GM12878 (cell line): Measurements from ENCODE around the gene PPP1R2B. TPM values are rescaled to one million over a fixed set of nuclear protein-coding genes. Genes with fewer than 3 reads are reported as not detected.

Experiments
- ATAC-seq: fragments of 200-7000 bp; cut with Tn5 transposase; 3 replicates; pipeline ENCODE4 v1.9.1; 2020; ENCODE audit warnings: mild to moderate bottlenecking, moderate library complexity
- BruUV-seq: library from RNA; stranded (reverse); fragments of 400-500 nt; replicated peaks from 2 replicates; lab custom pipeline; 2021; lab: Mats Ljungman, UMichigan
- CTCF ChIA-PET: fragments of 300-600 bp; sonication (Branson Sonifier 250); formaldehyde crosslinking; extraction: SDS; loops from one replicate; lab custom pipeline; 2021; ENCODE audit warnings: inconsistent platforms; lab: Yijun Ruan, JAX
- POLR2A ChIA-PET: fragments of 350-600 bp; formaldehyde crosslinking; extraction: SDS; loops from one replicate; lab custom pipeline; 2021; ENCODE audit warnings: inconsistent platforms; lab: Charles Lee
- RAD21 ChIA-PET: fragments of 300-600 bp; sonication (Branson Sonifier 250); formaldehyde crosslinking; loops from one replicate; lab custom pipeline; 2023; ENCODE audit warnings: antibody characterized with exemption; ENCODE audit not compliant: unreplicated experiment; lab: Charles Lee
- SMC1A ChIA-PET: fragments of 300-600 bp; sonication (Branson Sonifier 250); formaldehyde crosslinking; loops from one replicate; lab custom pipeline; 2023; ENCODE audit not compliant: unreplicated experiment, uncharacterized antibody; lab: Charles Lee
- DNase-seq: peaks from one replicate; pipeline ENCODE4 v3.0.0-alpha.2; 2011; ENCODE audit warnings: low read depth, low spot score
- FAIRE-seq: peaks from 3 replicates; lab custom pipeline; 2011; peaks lifted over from hg19 to GRCh38; lab: Jason Lieb, UNC
- H2AFZ ChIP-seq: 2 replicates; pipeline ENCODE4 v1.6.0; 2011; ENCODE audit warnings: low read depth, low read length, control low read depth; ENCODE audit not compliant: control insufficient read depth
- H3K27ac ChIP-seq: 2 replicates; pipeline ENCODE4 v1.5.1; 2011; ENCODE audit warnings: control low read depth; ENCODE audit not compliant: control insufficient read depth, insufficient read depth
- H3K27me3 ChIP-seq, 2 experiments: replicated peaks in 1 of 2; 2 replicates each; pipeline versions ENCODE4 v1.6.0 to v1.6.1; 2011; ENCODE audit warnings: low read length in 1 of 2; ENCODE audit not compliant: control insufficient read depth in 2 of 2, insufficient read depth in 2 of 2
- H3K36me3 ChIP-seq, 2 experiments: 2 replicates each; pipeline ENCODE4 v1.5.1; 2011; ENCODE audit warnings: low read length in 1 of 2; ENCODE audit not compliant: control insufficient read depth in 2 of 2, insufficient read depth in 2 of 2
- H3K4me1 ChIP-seq: 2 replicates; pipeline ENCODE4 v1.6.1; 2011; ENCODE audit warnings: mild to moderate bottlenecking, low read length, moderate library complexity, mixed read lengths; ENCODE audit not compliant: control insufficient read depth, insufficient read depth
- H3K4me2 ChIP-seq: 2 replicates; pipeline ENCODE4 v1.6.0; 2011; ENCODE audit warnings: control low read depth; ENCODE audit not compliant: control insufficient read depth, insufficient read depth
- H3K4me3 ChIP-seq: fragments of 200-600 bp; sonication (generic); 2 replicates; pipeline ENCODE4 v1.5.1; 2016
- H3K79me2 ChIP-seq: 2 replicates; pipeline ENCODE4 v1.6.0; 2011; ENCODE audit warnings: low read length; ENCODE audit not compliant: control insufficient read depth, insufficient read depth
- H3K9ac ChIP-seq: 2 replicates; pipeline ENCODE4 v1.8.0; 2011; ENCODE audit warnings: low read length, control low read depth, mixed read lengths; ENCODE audit not compliant: control insufficient read depth, insufficient read depth
- H3K9me3 ChIP-seq: replicated peaks from 3 replicates; pipeline ENCODE4 v1.5.1; 2011; ENCODE audit warnings: mild to moderate bottlenecking, low read length; ENCODE audit not compliant: control insufficient read depth, insufficient read depth
- H4K20me1 ChIP-seq: 2 replicates; pipeline ENCODE4 v1.6.0; 2011; ENCODE audit not compliant: control insufficient read depth, insufficient read depth
- CHD4 ChIP-seq: fragments of 200-600 bp; sonication (generic); IDR thresholded peaks from 2 replicates; pipeline ENCODE4 v1.6.1; 2016; ENCODE audit warnings: mild to moderate bottlenecking
- FOXK2 ChIP-seq: fragments of 450-650 bp; IDR thresholded peaks from 2 replicates; pipeline ENCODE4 v1.6.1; 2017; ENCODE audit warnings: mild to moderate bottlenecking, moderate library complexity
- MTA2 ChIP-seq: fragments of 450-650 bp; IDR thresholded peaks from 2 replicates; pipeline ENCODE4 v1.6.1; 2016; ENCODE audit warnings: low read depth, mild to moderate bottlenecking, moderate library complexity
- MYB ChIP-seq: fragments of 150-350 bp; IDR thresholded peaks from 2 replicates; pipeline ENCODE4 v1.6.1; 2014; ENCODE audit warnings: mild to moderate bottlenecking, low read depth, low read length, borderline replicate concordance
- NBN ChIP-seq: fragments of 450-650 bp; IDR thresholded peaks from 2 replicates; pipeline ENCODE4 v1.6.1; 2016
- NRF1 ChIP-seq: conservative IDR thresholded peaks from 2 replicates; pipeline ENCODE4 v1.6.1; 2011; ENCODE audit warnings: mild to moderate bottlenecking, low read depth, low read length, improper control_type of control experiment
- PAX5 ChIP-seq: IDR thresholded peaks from 2 replicates; pipeline ENCODE4 v1.6.1; 2011; ENCODE audit warnings: low read depth, low read length, borderline replicate concordance
- PML ChIP-seq: IDR thresholded peaks from 2 replicates; pipeline ENCODE4 v1.6.1; 2012; ENCODE audit warnings: low read length, inconsistent platforms
- RAD21 ChIP-seq: IDR thresholded peaks from 2 replicates; pipeline ENCODE4 v1.6.1; 2011; ENCODE audit warnings: mild to moderate bottlenecking, low read depth, low read length, moderate library complexity; ENCODE audit not compliant: insufficient read depth
- SMC3 ChIP-seq: IDR thresholded peaks from 2 replicates; pipeline ENCODE4 v1.6.1; 2011; ENCODE audit warnings: low read length, improper control_type of control experiment, borderline replicate concordance
- TARDBP ChIP-seq: IDR thresholded peaks from 2 replicates; pipeline ENCODE4 v1.6.1; 2016; ENCODE audit warnings: borderline replicate concordance
- WRNIP1 ChIP-seq: IDR thresholded peaks from 2 replicates; pipeline ENCODE4 v1.6.1; 2011; ENCODE audit warnings: low read depth, low read length, improper control_type of control experiment, borderline replicate concordance
- ZZZ3 ChIP-seq: IDR thresholded peaks from 2 replicates; pipeline ENCODE4 v1.6.1; 2011; ENCODE audit warnings: low read depth; ENCODE audit not compliant: control insufficient read depth, insufficient read length
- WGBS: methylation state at CpG from one replicate; pipeline ENCODE4 v1.1.6; 2016; ENCODE audit warnings: low lambda C conversion rate; ENCODE audit not compliant: insufficient replicate concordance, insufficient coverage; ENCODE audit errors: missing lambda C conversion rate; 5-methylcytosine and 5-hydroxymethylcytosine counted together
- in situ Hi-C: fragments of 300-500 bp; cut with MboI; formaldehyde crosslinking; loops from 9 replicates; pipeline ENCODE4 v1.14.3; 2018; ENCODE audit warnings: mixed read lengths
- intact Hi-C: fragments of 100-400 bp; cut with micrococcal nuclease; formaldehyde crosslinking; loops from one replicate; pipeline ENCODE4 v1.14.2; 2022; ENCODE audit not compliant: unreplicated experiment
- polyA plus RNA-seq, 11 experiments: library from polyadenylated mRNA; depleted of rRNA in 4 of 11; unstranded in 6 of 11; stranded (reverse) in 5 of 11; fragments of >200 nt; fragmentation: Nextera tagmentation in 4 of 11; fragmentation: Illumina TruSeq in 1 of 11; extraction: Ambion mirVana in 4 of 11; extraction: Trizol in 1 of 11; gene quantifications; 1 replicate in 1 of 11; 2 replicates in 10 of 11; pipeline versions ENCODE4 v1.2.1 to v1.2.3, GENCODE V29; 2011 to 2016; ENCODE audit warnings: inconsistent platforms in 2 of 11, missing spikeins in 2 of 11, low read depth in 1 of 11
- total RNA-seq, 4 experiments: library from RNA; depleted of rRNA in 3 of 4; stranded (reverse); fragments of >200 nt in 3 of 4; fragmentation: Illumina TruSeq in 1 of 4; extraction: Trizol in 1 of 4; gene quantifications; 2 replicates each; pipeline versions ENCODE4 v1.2.1 to v1.2.3, GENCODE V29; 2013 to 2021
- TF ChIP-seq, protein P1 (sequence below), 3 experiments: IDR thresholded peaks in 2 of 3; conservative IDR thresholded peaks in 1 of 3; 2 replicates each; pipeline ENCODE4 v1.5.1; 2011; ENCODE audit warnings: low read depth in 3 of 3, low read length in 3 of 3, mild to moderate bottlenecking in 3 of 3, control low read depth in 2 of 3, moderate library complexity in 2 of 3, inconsistent platforms in 1 of 3, mixed read lengths in 1 of 3; ENCODE audit not compliant: control insufficient read depth in 2 of 3, insufficient read depth in 1 of 3; ENCODE audit errors: extremely low read depth in 1 of 3
- TF ChIP-seq, protein P2 (sequence below): IDR thresholded peaks from 2 replicates; pipeline ENCODE4 v1.6.1; 2011; ENCODE audit warnings: low read depth, low read length, improper control_type of control experiment, borderline replicate concordance
- TF ChIP-seq, protein P3 (sequence below): fragments of 450-650 bp; IDR thresholded peaks from 2 replicates; pipeline ENCODE4 v1.6.1; 2017; ENCODE audit warnings: mild to moderate bottlenecking, moderate library complexity
- TF ChIP-seq, protein P4 (sequence below): IDR thresholded peaks from 2 replicates; pipeline ENCODE4 v1.6.1; 2011; ENCODE audit warnings: borderline replicate concordance, low read depth, mild to moderate bottlenecking, moderate library complexity, low read length; ENCODE audit not compliant: insufficient read depth, poor library complexity, severe bottlenecking

The PPP1R2B gene
- total and polyA plus RNA-seq, 10 of the 15 experiments (the other 5 are each of a cell fraction or from before 2014, with no cell fraction given) = 0.02 to 0.13 (median 0.08) TPM; not detected in 5

DNA sequence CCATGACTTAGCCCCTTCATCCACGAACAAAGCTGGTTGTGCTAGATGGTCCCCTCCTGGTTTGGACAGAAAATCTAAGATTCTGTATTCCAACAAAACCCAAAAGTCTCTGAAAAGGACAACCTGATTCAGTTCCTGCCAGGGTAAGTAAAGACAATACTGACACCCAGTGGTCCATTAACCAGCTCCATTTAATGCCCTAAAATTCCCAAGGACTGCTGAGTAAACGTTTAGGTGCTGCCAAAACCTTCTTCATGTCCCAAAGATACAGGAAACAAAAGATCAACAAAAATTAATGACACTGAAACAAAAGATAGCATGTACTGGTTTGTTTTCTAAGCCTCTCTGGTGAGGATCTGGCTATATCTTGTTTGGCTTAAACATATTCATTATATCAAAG lies 25.3 kb upstream of the PPP1R2B start:
- no peak overlapping the region for H3K4me2 ChIP-seq
- ChIA-PET POLR2A (no interaction called here), SMC1A (interaction anchor here (0.6 to 1.8 kb wide), 6 partner anchors 10 to 307 kb away, joined by 3 to 5 read pairs (median 4); no protein-coding TSS in a partner anchor), CTCF (interaction anchor here (0.6 to 2.3 kb wide), 8 partner anchors 9 to 307 kb away, joined by 3 to 10 read pairs (median 3); no protein-coding TSS in a partner anchor), RAD21 (interaction anchor here (1.2 to 3.0 kb wide), 2 partner anchors 110 to 307 kb away, joined by 5 to 13 read pairs; no protein-coding TSS in a partner anchor)
- H3K9me3 ChIP-seq = no peaks in the 10 kb centered on the region
- no peak overlapping the region for H3K9ac ChIP-seq
- 0% methylated on average over 2 of the region's 2 CpGs for WGBS
- H3K27me3 ChIP-seq = no peaks in the 10 kb centered on the region
- H3K4me1 ChIP-seq = peaks cover 11% of the 10 kb centered on the region
- no TSS peak for BruUV-seq
- intact Hi-C loops (loop anchor here (5.0 kb wide), 2 partner anchors 308 to 1207 kb away; no protein-coding TSS in a partner anchor), in situ Hi-C loops (loop anchor here (5.0 kb wide), 1 partner anchor 882 kb away; no protein-coding TSS in a partner anchor)
- no peak overlapping the region for H2AFZ ChIP-seq
- H3K79me2 ChIP-seq = no peaks in the 10 kb centered on the region
- no peak overlapping the region for H3K27ac ChIP-seq
- ATAC-seq = no peak
- H4K20me1 ChIP-seq = no peaks in the 10 kb centered on the region
- no peak for FAIRE-seq
- no peak overlapping the region for H3K4me3 ChIP-seq
- H3K36me3 ChIP-seq = no peaks in the 10 kb centered on the region
- DNase-seq = no peak
- TF ChIP-seq FOXK2 (no peak), PAX5 (no peak), NRF1 (no peak), PML (no peak), WRNIP1 (no peak), NBN (no peak), TARDBP (no peak), ZZZ3 (no peak), MYB (no peak), CHD4 (no peak), MTA2 (no peak), RAD21 (peak; percentile 49), SMC3 (peak; percentile 13; the same call in 1 of the 2 replicates)
- TF ChIP-seq, protein P1, sequence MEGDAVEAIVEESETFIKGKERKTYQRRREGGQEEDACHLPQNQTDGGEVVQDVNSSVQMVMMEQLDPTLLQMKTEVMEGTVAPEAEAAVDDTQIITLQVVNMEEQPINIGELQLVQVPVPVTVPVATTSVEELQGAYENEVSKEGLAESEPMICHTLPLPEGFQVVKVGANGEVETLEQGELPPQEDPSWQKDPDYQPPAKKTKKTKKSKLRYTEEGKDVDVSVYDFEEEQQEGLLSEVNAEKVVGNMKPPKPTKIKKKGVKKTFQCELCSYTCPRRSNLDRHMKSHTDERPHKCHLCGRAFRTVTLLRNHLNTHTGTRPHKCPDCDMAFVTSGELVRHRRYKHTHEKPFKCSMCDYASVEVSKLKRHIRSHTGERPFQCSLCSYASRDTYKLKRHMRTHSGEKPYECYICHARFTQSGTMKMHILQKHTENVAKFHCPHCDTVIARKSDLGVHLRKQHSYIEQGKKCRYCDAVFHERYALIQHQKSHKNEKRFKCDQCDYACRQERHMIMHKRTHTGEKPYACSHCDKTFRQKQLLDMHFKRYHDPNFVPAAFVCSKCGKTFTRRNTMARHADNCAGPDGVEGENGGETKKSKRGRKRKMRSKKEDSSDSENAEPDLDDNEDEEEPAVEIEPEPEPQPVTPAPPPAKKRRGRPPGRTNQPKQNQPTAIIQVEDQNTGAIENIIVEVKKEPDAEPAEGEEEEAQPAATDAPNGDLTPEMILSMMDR (IDR thresholded peaks at IDR 0.05 in 2 of 3, conservative IDR thresholded peaks at IDR 0.05 in 1 of 3; ENCODE audit: control insufficient read depth in 2 of 3, extremely low read depth in 1 of 3, insufficient read depth in 1 of 3, low read depth in 3 of 3, low read length in 3 of 3) = peak; percentile 4 to 45 (median 19); a peak in 2 of 6 replicates
- TF ChIP-seq, protein P2, sequence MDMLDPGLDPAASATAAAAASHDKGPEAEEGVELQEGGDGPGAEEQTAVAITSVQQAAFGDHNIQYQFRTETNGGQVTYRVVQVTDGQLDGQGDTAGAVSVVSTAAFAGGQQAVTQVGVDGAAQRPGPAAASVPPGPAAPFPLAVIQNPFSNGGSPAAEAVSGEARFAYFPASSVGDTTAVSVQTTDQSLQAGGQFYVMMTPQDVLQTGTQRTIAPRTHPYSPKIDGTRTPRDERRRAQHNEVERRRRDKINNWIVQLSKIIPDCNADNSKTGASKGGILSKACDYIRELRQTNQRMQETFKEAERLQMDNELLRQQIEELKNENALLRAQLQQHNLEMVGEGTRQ = no peak
- TF ChIP-seq, protein P3, sequence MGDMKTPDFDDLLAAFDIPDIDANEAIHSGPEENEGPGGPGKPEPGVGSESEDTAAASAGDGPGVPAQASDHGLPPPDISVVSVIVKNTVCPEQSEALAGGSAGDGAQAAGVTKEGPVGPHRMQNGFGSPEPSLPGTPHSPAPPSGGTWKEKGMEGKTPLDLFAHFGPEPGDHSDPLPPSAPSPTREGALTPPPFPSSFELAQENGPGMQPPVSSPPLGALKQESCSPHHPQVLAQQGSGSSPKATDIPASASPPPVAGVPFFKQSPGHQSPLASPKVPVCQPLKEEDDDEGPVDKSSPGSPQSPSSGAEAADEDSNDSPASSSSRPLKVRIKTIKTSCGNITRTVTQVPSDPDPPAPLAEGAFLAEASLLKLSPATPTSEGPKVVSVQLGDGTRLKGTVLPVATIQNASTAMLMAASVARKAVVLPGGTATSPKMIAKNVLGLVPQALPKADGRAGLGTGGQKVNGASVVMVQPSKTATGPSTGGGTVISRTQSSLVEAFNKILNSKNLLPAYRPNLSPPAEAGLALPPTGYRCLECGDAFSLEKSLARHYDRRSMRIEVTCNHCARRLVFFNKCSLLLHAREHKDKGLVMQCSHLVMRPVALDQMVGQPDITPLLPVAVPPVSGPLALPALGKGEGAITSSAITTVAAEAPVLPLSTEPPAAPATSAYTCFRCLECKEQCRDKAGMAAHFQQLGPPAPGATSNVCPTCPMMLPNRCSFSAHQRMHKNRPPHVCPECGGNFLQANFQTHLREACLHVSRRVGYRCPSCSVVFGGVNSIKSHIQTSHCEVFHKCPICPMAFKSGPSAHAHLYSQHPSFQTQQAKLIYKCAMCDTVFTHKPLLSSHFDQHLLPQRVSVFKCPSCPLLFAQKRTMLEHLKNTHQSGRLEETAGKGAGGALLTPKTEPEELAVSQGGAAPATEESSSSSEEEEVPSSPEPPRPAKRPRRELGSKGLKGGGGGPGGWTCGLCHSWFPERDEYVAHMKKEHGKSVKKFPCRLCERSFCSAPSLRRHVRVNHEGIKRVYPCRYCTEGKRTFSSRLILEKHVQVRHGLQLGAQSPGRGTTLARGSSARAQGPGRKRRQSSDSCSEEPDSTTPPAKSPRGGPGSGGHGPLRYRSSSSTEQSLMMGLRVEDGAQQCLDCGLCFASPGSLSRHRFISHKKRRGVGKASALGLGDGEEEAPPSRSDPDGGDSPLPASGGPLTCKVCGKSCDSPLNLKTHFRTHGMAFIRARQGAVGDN = no peak
- TF ChIP-seq, protein P4, sequence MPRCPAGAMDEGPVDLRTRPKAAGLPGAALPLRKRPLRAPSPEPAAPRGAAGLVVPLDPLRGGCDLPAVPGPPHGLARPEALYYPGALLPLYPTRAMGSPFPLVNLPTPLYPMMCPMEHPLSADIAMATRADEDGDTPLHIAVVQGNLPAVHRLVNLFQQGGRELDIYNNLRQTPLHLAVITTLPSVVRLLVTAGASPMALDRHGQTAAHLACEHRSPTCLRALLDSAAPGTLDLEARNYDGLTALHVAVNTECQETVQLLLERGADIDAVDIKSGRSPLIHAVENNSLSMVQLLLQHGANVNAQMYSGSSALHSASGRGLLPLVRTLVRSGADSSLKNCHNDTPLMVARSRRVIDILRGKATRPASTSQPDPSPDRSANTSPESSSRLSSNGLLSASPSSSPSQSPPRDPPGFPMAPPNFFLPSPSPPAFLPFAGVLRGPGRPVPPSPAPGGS = no peak
